ENCODE measurements around the gene ARF4. TPM values are rescaled to one million over a fixed set of nuclear protein-coding genes. Genes with fewer than 3 reads are reported as not detected.
"Not testable (repeated sequence)": the region's sequence is repeated elsewhere in the genome, so short reads cannot be mapped to it uniquely, and the experiment has no call there.

ARF4 gene
- total RNA-seq, 1 donor from 2014 or later, result 413 TPM

GRCh38 chr3:57627976-57628375, 30.8 kb upstream of the ARF4 start:
- H3K27ac Mint-ChIP-seq (ENCODE audit: unreplicated experiment), result no peak overlapping the region
- H3K36me3 Mint-ChIP-seq (ENCODE audit: low read depth), result peaks cover 28% of the 10 kb centered on the region
- DNase-seq (ENCODE audit: low spot score), result no peak
- H3K27me3 Mint-ChIP-seq (ENCODE audit: low read depth), result no peaks in the 10 kb centered on the region
- no peaks in the 10 kb centered on the region for H3K4me1 Mint-ChIP-seq (ENCODE audit: low read depth)
- H3K9me3 Mint-ChIP-seq (ENCODE audit: low read depth), result no peaks in the 10 kb centered on the region
- no peak for TF ChIP-seq CTCF (IDR thresholded peaks at IDR 0.05)
- no peak overlapping the region for H3K4me3 Mint-ChIP-seq (ENCODE audit: unreplicated experiment)

- H3K27me3 Mint-ChIP-seq (ENCODE audit: low read depth), result no peaks in the 10 kb centered on the region
- no peaks in the 10 kb centered on the region for H3K4me1 Mint-ChIP-seq (ENCODE audit: low read depth)
- H3K4me3 Mint-ChIP-seq (ENCODE audit: unreplicated experiment), result no peak overlapping the region
- H3K9me3 Mint-ChIP-seq (ENCODE audit: low read depth), result no peaks in the 10 kb centered on the region
- H3K27ac Mint-ChIP-seq (ENCODE audit: unreplicated experiment), result no peak overlapping the region
- H3K36me3 Mint-ChIP-seq (ENCODE audit: low read depth), result peaks cover 27% of the 10 kb centered on the region
- no peak for DNase-seq (ENCODE audit: low spot score)
- TF ChIP-seq CTCF (IDR thresholded peaks at IDR 0.05), result no peak
Measured at GRCh38 chr3:57624801-57625200, 27.7 kb upstream of the ARF4 start.

- TF ChIP-seq CTCF (IDR thresholded peaks at IDR 0.05), result no peak
- Mint-ChIP-seq H3K4me3 (ENCODE audit: unreplicated experiment) (no peak overlapping the region), H3K27me3 (ENCODE audit: low read depth) (no peaks in the 10 kb centered on the region), H3K4me1 (ENCODE audit: low read depth) (no peaks in the 10 kb centered on the region), H3K27ac (ENCODE audit: unreplicated experiment) (no peak overlapping the region), H3K36me3 (ENCODE audit: low read depth) (peaks cover 15% of the 10 kb centered on the region), H3K9me3 (ENCODE audit: low read depth) (no peaks in the 10 kb centered on the region)
- DNase-seq (ENCODE audit: low spot score), result no peak
Measured at GRCh38 chr3:57622362-57622761, 25.2 kb upstream of the ARF4 start.

GRCh38 chr3:57617739-57618138, 20.6 kb upstream of the ARF4 start:
- Mint-ChIP-seq H3K27ac (ENCODE audit: unreplicated experiment) (no peak overlapping the region), H3K27me3 (ENCODE audit: low read depth) (no peaks in the 10 kb centered on the region), H3K36me3 (ENCODE audit: low read depth) (peaks cover 5% of the 10 kb centered on the region), H3K4me1 (ENCODE audit: low read depth) (no peaks in the 10 kb centered on the region), H3K4me3 (ENCODE audit: unreplicated experiment) (no peak overlapping the region), H3K9me3 (ENCODE audit: low read depth) (no peaks in the 10 kb centered on the region)
- no peak for DNase-seq (ENCODE audit: low spot score)
- TF ChIP-seq CTCF (IDR thresholded peaks at IDR 0.05), result no peak

- H3K27me3 Mint-ChIP-seq (ENCODE audit: low read depth), result no peaks in the 10 kb centered on the region
- no peak for TF ChIP-seq CTCF (IDR thresholded peaks at IDR 0.05)
- no peak for DNase-seq (ENCODE audit: low spot score)
- peak overlapping the region; percentile 12 for H3K27ac Mint-ChIP-seq (ENCODE audit: unreplicated experiment)
- H3K4me1 Mint-ChIP-seq (ENCODE audit: low read depth), result no peaks in the 10 kb centered on the region
- no peak overlapping the region for H3K4me3 Mint-ChIP-seq (ENCODE audit: unreplicated experiment)
- H3K9me3 Mint-ChIP-seq (ENCODE audit: low read depth), result peaks cover 4% of the 10 kb centered on the region
- peaks cover 10% of the 10 kb centered on the region for H3K36me3 Mint-ChIP-seq (ENCODE audit: low read depth)
Measured at GRCh38 chr3:57616233-57616632, 19.1 kb upstream of the ARF4 start.

- not testable (repeated sequence) for H3K4me1 Mint-ChIP-seq (ENCODE audit: low read depth); DNase-seq (ENCODE audit: low spot score); H3K4me3 Mint-ChIP-seq (ENCODE audit: unreplicated experiment); H3K27ac Mint-ChIP-seq (ENCODE audit: unreplicated experiment); H3K27me3 Mint-ChIP-seq (ENCODE audit: low read depth)
- H3K36me3 Mint-ChIP-seq (ENCODE audit: low read depth), result peaks cover 33% of the 10 kb centered on the region
- H3K9me3 Mint-ChIP-seq (ENCODE audit: low read depth), result peaks cover 18% of the 10 kb centered on the region
Measured at GRCh38 chr3:57611870-57612269, 14.7 kb upstream of the ARF4 start.
